GM18508 (cell line): ENCODE results near the gene IQCH.
"Not testable (repeated sequence)": the region's sequence is repeated elsewhere in the genome, so short reads cannot be mapped to it uniquely, and the experiment has no call there.

Experiments used
- ATAC-seq: cut with Tn5 transposase; IDR thresholded peaks from one replicate; pipeline ENCODE4 v1.9.1; 2021; ENCODE audit warnings: moderate number of reproducible peaks; ENCODE audit not compliant: insufficient read depth, unreplicated experiment

The IQCH gene

GRCh38 chr15:67421105-67421504, 166.5 kb downstream of the IQCH start:
- no peak for ATAC-seq

- no peak for ATAC-seq
Observed at GRCh38 chr15:67422296-67422695, 167.7 kb downstream of the IQCH start.

DNA sequence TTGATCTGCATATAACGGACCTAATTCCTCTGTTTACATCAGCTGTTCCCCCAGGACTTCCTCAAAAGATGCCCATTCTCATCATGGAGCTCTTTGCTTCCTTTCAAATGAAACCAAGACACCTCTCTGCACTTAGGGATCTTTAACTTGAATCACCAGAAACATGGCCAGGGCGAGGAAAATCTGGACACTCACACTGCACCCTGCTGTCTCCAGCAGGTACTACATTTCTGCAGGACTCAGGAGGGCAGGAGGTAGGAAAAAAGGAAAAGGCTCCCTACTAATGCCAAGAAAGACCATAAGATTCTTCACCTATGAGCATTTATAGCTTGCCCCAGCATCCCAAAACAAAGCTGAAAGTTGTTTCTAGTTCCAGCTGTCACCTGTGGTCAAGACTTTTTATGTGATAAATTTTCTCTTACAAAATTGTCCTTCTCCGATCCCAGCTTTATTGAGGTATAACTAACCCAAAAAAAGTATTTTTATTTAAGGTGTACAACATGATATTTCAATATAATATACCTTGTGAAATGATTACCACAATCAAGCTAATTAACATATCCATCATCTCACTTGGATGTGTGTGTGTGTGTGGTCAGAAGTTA, 179.0 kb downstream of the IQCH start:
- no peak for ATAC-seq

DNA sequence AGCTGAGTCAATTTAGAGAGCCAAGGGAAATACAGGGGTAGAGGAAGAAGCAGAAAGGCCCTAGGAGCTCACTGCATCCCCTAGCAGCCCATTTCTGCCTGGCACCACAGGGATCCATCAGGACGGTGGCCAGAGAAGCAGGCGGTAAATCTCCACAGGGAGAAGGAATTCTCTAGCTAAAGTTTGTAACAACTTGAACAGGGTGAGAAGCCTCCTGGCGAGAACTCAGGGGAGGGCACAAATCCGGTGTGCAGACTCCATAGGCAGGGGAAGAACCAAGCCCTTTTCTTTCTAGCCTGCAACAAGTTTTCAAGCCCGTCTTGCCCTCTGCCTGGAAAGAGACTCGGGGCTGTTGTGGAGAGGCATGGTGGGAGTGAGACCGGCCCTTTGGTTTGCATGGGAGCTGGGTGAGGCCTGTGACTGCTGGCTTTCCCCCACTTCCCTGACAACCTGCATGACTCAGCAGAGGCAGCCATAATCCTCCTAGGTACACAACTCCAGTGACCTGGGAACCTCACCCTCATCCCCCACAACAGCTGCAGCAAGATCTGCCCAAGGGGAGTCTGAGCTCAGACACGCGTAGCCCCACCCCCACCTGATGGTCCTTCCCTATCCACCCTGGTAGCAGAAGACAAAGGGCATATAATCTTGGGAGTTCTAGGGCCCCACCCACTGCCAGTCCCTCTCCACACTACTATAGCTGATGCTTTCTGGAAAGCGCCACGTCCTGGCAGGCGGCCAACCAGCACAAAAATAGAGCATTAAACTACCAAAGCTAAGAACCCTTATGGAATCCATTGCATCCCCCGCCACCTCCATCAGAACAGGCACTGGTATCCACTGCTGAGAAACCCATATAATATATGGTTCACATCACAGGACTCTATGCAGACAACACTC, 182.0 kb downstream of the IQCH start:
- not testable (repeated sequence) for ATAC-seq

DNA sequence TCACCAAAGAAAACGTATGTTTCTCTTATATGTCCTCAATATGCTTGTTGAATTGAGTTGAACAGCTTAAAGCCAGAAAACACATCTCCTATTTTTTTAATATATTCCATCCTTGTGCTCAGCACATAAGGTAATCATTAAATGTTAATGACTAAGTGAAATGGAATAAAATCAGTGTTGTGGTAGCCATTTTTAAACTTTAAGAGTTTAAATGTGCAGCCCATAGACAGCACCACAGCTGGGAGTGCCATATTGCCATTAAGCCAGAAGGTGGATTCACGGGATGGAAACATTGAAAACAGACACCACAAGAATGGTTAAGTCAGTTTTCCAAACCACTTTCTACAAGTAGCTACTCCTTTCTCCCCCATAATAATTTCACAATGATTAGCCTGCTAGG, 189.5 kb downstream of the IQCH start:
- no peak for ATAC-seq

DNA sequence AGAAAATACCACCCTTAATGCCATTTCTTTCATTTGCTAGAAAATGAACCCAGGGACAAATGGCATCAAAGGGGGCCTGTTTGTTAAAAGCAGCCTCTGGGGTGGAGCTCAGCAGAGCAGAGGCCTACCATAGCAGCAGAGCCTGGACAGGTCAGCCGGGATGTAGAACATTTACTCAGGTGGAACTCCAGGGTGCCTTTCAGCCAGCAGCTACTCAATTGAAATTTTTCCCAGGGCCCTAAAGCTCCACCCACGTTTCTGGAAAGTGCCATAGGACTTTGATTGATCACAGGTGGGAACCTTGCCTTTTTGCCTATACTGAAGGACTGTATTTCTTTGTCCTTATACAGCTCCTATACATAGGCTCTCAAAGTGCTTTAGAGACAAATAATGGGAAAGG, 191.9 kb downstream of the IQCH start:
- ATAC-seq, result no peak

GRCh38 chr15:67448372-67448771, 193.8 kb downstream of the IQCH start:
- not testable (repeated sequence) for ATAC-seq

GRCh38 chr15:67453703-67454102, 199.1 kb downstream of the IQCH start:
- not testable (repeated sequence) for ATAC-seq

DNA sequence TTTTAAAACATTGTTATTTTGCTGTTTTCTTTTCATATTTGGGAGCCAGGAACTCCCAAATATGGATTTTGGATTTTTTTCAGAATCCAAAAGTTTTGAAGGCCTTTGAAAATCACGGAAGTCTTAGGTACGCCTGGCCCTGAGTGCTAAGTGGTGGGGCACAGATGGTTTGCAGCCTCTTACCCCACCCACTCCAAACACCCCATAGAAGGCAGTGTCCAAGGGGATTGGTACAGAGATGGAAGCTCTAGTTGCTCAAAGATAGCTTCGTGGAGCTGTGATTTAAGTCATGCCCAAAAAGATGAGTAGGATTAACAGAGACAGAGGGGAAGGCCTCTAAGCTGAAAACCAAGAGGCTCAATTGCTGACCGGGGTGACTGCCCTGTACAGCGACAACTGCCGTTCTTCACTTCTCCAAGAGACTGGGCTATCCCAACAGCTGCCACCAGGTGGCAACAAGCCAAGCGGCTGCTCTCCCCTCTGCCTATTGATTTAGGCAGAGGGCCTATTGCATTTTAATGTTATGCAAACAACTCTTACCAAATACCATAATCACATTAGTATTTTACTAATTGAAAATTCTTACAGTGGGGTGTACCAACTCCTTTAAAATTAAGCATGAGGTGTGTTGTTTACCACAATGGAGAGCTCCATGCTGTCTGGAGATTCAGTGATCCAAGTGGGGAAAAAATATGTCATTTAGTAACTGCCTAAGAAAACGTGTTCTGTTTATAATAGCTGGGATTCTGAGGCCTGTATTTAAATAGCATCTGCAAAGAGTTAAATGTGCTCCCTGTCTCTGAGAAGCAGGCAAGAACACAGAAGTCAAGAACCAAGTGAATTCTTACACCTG, 202.3 kb downstream of the IQCH start:
- no peak for ATAC-seq

- ATAC-seq, result no peak
Observed at GRCh38 chr15:67458331-67459029, 203.9 kb downstream of the IQCH start.

DNA sequence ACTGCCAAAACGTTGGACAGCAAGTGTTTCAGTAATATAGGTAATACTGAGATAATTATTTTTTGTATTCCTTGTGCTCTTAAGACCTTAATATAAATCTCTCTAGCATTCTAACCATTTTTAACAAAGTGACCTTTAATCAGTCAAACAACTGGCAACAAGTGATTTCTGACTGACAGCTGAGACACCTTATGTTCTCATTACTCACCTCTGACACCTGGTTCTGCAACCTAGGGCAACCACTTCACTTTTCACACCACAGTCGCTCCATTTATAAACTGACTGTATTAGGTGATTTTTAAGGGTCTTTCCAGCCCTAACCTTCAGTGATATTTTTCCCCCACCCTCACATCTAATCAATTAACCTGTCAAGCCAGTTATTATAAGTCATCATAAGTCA, 205.9 kb downstream of the IQCH start:
- ATAC-seq, result no peak

DNA sequence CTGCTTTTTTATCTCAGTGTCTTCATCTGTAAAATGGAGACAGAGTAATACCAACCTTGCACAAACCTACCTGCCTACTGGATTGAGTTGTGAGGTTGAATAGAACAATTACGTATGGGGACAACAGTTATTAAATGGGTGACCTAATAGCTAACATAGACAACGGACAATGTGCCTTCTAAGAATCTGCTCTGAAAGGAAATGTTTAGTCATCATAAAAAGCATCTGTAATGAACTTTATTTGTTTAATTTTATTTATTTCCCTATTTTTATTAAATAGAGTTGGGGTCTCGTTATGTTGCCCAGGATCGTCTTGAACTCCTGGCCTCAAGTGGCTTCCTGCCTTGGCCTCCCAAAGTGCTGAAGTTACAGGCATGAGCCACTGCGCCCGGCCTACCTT, 207.1 kb downstream of the IQCH start:
- ATAC-seq, result no peak

DNA sequence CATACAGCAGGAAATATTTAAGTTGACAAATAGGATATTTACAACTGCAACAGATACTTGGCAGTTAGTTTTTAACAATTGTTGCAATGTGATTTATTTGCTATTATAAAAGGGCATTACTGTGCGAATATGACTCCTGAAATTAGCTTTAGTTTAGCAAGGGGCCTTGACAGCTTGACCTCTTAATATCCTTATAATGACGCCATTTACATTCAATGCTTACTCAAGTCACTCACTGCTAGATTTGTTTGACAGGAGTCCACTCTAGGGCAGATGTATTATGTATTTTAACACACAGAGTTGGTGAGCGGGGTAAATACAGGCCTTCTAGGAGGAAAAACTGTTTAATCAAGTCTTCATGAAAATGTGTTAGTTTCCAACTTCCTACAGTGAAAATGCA, 208.3 kb downstream of the IQCH start:
- no peak for ATAC-seq

- ATAC-seq, result no peak
Observed at GRCh38 chr15:67463488-67463887, 208.9 kb downstream of the IQCH start.

DNA sequence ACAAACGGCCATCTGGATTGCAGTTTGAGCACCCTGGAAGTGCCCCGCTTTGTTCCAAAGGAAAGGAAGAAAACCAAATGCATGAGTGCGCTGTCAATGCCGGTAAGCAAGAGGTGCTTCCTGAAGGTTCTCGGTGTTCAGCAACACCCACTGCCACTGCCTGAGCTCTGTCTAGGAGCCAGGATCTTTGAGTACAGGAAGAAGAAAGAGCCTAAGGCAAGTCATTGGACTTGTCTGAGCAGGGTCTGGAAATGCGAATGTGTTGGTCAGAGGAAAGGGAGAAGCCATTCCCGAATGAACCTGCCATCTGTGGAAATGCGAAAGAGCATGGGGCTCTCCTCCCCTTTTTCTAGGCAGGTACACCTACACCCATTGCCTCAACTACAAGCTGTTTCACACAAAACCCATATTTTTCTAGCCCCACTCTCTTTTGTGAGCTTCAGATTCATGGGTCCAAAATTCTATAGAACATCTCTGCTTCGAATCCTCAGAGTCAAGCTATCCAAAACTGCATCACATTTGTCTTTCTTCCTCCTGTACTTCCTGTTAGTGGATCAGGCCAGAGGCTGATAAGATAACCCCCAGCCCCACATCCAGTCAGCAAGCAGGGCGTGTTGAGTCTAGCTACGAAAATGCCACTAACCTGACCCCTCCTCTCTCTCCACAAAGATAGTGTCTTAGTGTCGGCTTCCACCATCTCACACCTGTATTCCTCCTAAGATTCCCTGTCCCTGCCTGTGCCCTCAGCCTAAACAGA, 210.8 kb downstream of the IQCH start:
- ATAC-seq, result no peak

- ATAC-seq, result no peak
Observed at GRCh38 chr15:67468416-67468815, 213.8 kb downstream of the IQCH start.

DNA sequence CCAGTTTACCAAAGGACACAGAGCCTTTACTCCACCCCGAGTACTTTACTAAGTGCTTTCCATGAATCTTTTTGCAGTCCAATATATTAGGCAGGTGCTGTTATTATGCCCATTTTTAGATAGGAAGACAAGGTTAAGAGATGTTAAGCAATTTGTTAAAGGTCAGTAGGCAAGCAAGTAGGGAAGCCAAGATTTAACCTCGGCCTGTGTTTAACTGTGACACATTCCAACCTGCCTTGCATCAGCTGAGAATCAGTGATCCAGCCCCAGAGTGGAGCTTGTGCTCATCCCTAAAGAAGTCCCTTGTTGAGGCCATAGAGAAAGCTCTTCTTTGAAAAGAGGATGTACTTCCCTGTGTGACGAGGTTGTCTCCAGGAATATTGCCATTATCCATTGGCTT, 215.1 kb downstream of the IQCH start:
- ATAC-seq, result no peak

- ATAC-seq, result no peak
Observed at GRCh38 chr15:67472957-67473356, 218.4 kb downstream of the IQCH start.

- no peak for ATAC-seq
Observed at GRCh38 chr15:67474405-67475110, 220.0 kb downstream of the IQCH start.
